ENCODE data around the gene BEAN1.
A peak's percentile ranks its signal among the peaks of the same experiment; 100 is the strongest.

Gene BEAN1

GRCh38 chr16:66519482-66520373 lies 92.6 kb downstream of the BEAN1 start:
- Histone ChIP-seq H3K27ac (ENCODE audit: extremely low read depth, low read depth, low read length) (no peak overlapping the region), H3K9me3 (ENCODE audit: control insufficient read depth, insufficient read depth, low read depth, low read length) (no peaks in the 10 kb centered on the region), H3K4me1 (ENCODE audit: control insufficient read depth, insufficient read depth, low read length) (peaks cover 12% of the 10 kb centered on the region; the same call in 1 of the 2 replicates), H3K4me3 (ENCODE audit: low read depth, low read length) (no peak overlapping the region), H3K36me3 (ENCODE audit: control insufficient read depth in 2 of 2, insufficient read depth in 1 of 2, low read length in 2 of 2) (peaks cover 0 to 14% of the 10 kb centered on the region in 2 experiments; a peak in 2 of 3 replicates)
- CTCF ChIA-PET = interaction anchor here (0.8 to 1.5 kb wide), 3 partner anchors 28 to 88 kb away, joined by 3 to 6 read pairs (median 3); partner anchors contain the start of gene CKLF
- POLR2A ChIA-PET = interaction anchor here (1.0 kb wide), 1 partner anchor 8 kb away, joined by 3 read pairs; no protein-coding TSS in a partner anchor
- TF ChIP-seq ZNF18 (tag by site-specific recombination; IDR thresholded peaks at IDR 0.05) (no peak), HOXD13 (CRISPR knock-in tag; IDR thresholded peaks at IDR 0.05; ENCODE audit: borderline replicate concordance) (no peak), EGR2 (tag by site-specific recombination; IDR thresholded peaks at IDR 0.05; ENCODE audit: low read depth) (peak; percentile 47; the same call in 1 of the 2 replicates), ZFHX2 (tag by site-specific recombination; conservative IDR thresholded peaks at IDR 0.05) (peak; percentile 62), ZNF155 (tag by site-specific recombination; IDR thresholded peaks at IDR 0.05) (no peak), KLF1 (tag by site-specific recombination; IDR thresholded peaks at IDR 0.05) (no peak), PRDM2 (tag by site-specific recombination; IDR thresholded peaks at IDR 0.05; ENCODE audit: borderline replicate concordance) (no peak), REST (tag by site-specific recombination; IDR thresholded peaks at IDR 0.05) (no peak)

GRCh38 chr16:66520406-66521170 lies 93.5 kb downstream of the BEAN1 start:
- peaks cover 0 to 15% of the 10 kb centered on the region in 2 experiments; a peak in 2 of 3 replicates for H3K36me3 ChIP-seq (ENCODE audit: control insufficient read depth in 2 of 2, insufficient read depth in 1 of 2, low read length in 2 of 2)
- no peaks in the 10 kb centered on the region for H3K9me3 ChIP-seq (ENCODE audit: control insufficient read depth, insufficient read depth, low read depth, low read length)
- no peak overlapping the region for H3K4me3 ChIP-seq (ENCODE audit: low read depth, low read length)
- peaks cover 12% of the 10 kb centered on the region; the same call in 1 of the 2 replicates for H3K4me1 ChIP-seq (ENCODE audit: control insufficient read depth, insufficient read depth, low read length)
- POLR2A ChIA-PET = interaction anchor here (1.0 kb wide), 1 partner anchor 9 kb away, joined by 3 read pairs; no protein-coding TSS in a partner anchor
- no peak overlapping the region for H3K27ac ChIP-seq (ENCODE audit: extremely low read depth, low read depth, low read length)
- CTCF ChIA-PET = interaction anchor here (0.6 to 1.2 kb wide), 3 partner anchors 27 to 1296 kb away, joined by 3 read pairs; no protein-coding TSS in a partner anchor
- TF ChIP-seq ZNF530 (tag by site-specific recombination; IDR thresholded peaks at IDR 0.05; ENCODE audit: low read depth) = no peak
- no peak for TF ChIP-seq ZNF302 (tag by site-specific recombination; IDR thresholded peaks at IDR 0.05; ENCODE audit: low read depth)
- no peak for TF ChIP-seq BCL6B (tag by site-specific recombination; IDR thresholded peaks at IDR 0.05)
- no peak for TF ChIP-seq ZNF558 (tag by site-specific recombination; IDR thresholded peaks at IDR 0.05)
- no peak for TF ChIP-seq ZNF555 (tag by site-specific recombination; conservative IDR thresholded peaks at IDR 0.05)
- no peak for TF ChIP-seq ZNF645 (tag by site-specific recombination; IDR thresholded peaks at IDR 0.05)
- TF ChIP-seq ZNF362 (tag by site-specific recombination; IDR thresholded peaks at IDR 0.05) = no peak

Measured in HEK293 (cell line).